ENCODE results near the gene UVSSA.
A peak's percentile ranks its signal among the peaks of the same experiment; 100 is the strongest.
"Not testable (repeated sequence)": the region's sequence is repeated elsewhere in the genome, so short reads cannot be mapped to it uniquely, and the experiment has no call there.

Gene UVSSA

GRCh38 chr4:1331591-1332353, 15.2 kb upstream of the UVSSA start:
- no peak for DNase-seq

DNA sequence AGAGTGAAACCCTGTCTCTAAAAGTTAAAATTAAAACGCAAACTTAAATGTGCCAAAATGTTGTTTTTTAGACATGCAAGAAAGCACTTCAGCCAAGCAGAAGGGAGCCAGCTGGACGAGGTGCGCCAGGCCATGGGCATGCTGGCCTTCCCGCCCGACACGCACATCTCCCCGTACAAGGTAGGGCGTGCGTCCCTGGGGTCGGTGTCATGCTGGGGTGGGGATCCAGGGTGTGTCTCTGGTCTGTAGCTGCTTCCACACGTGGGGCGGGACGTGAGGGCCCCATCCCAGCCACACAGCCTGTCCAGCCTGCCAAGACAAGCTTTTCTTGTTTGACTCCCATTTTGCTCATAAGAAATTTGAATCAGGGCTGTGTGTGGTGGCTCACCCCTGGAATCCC, 14.3 kb upstream of the UVSSA start:
- no peak for DNase-seq

- DNase-seq = no peak
Measured at GRCh38 chr4:1333256-1333655, 13.8 kb upstream of the UVSSA start.

DNA sequence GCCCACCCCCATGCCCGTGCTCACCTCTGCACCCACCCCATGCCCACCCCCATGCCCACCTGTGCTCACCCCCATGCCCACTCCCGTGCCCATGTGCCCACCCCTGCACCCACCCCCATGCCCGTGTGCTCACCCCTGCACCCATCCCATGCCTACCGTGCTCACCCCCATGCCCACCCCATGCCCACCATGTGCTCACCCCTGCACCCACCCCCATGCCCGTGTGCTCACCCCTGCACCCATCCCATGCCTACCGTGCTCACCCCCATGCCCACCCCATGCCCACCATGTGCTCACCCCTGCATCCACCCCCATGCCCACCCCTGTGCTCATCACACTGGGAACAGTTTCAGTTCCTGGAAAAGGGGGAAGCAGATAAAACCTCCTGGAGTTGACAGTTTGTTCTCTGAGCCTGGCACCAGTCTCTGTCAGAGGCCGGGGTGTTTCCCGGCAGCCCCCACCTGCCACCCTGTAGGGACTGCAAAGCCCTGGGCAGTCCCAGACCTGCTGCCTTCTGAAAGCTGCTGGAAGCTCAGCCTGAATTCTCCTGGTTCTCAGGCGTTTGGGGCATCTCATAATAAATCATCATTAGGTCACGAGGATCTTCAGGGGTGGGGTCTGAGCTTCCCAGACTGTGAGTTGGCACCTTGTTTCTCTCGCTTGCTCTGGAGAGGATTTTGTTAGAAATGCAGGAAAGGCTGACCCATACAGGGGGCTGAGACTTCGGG, 13.0 kb upstream of the UVSSA start:
- DNase-seq = not testable (repeated sequence)

DNA sequence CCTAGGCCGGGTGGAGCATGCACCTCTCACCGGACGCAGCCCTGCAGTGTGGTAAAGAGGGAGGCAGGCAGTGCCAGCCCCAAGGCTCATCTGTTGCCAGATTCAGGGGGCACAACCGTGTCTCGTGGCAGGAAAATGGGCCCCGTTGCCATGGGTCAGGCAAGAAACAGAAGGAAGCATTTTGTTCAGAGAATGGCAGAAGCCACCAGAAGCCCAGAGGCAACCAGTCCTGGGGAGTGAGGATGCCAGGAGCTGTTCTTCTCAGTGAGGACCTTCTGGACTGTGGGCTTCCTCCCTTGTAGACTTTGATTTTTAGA, 12.5 kb upstream of the UVSSA start:
- no peak for DNase-seq

DNA sequence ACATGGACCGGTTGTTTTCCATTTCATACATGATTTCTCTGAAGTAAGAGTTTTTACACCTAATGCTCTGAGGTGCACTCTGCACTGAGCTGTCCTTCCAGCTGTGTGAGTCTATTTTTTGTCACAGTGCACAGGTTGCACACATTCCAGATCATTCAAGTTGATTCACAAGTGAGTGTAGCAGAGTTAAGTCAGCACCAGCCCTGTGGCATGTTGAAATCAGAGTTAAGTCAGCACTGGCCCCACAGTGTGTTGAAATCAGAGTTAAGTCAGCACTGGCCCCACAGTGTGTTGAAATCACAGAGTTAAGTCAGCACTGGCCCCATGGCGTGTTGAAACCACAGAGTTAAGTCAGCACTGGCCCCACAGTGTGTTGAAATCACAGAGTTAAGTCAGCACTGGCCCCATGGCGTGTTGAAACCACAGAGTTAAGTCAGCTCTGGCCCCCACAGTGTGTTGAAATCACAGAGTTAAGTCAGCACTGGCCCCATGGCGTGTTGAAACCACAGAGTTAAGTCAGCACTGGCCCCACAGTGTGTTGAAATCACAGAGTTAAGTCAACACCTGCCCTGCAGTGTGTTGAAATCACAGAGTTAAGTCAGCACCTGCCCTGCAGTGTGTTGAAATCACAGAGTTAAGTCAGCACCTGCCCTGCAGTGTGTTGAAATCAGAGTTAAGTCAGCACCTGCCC, 11.7 kb upstream of the UVSSA start:
- DNase-seq = not testable (repeated sequence)

GRCh38 chr4:1336088-1336491, 10.9 kb upstream of the UVSSA start:
- DNase-seq = no peak

DNA sequence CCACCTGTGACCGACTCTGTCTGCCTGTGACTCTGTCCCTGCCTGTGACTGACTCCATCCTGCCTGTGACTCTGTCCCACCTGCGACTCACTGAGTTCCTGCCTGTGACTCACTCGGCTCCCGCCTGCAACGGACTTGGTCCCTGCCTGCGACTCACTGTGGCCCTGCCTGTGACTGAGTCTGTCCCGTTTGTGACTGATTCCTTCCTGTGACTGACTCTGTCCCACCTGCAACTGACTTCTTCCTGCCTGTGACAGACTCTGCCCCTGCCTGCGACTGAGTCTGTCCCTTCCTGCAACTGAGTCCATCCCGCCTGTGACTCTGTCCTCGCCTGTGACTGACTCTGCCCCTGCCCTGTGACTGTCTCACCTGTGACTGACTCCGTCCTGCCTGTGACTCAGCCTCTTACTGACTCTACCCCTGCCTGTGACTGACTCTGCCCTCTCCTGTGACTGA, 9.6 kb upstream of the UVSSA start:
- no peak for DNase-seq

DNA sequence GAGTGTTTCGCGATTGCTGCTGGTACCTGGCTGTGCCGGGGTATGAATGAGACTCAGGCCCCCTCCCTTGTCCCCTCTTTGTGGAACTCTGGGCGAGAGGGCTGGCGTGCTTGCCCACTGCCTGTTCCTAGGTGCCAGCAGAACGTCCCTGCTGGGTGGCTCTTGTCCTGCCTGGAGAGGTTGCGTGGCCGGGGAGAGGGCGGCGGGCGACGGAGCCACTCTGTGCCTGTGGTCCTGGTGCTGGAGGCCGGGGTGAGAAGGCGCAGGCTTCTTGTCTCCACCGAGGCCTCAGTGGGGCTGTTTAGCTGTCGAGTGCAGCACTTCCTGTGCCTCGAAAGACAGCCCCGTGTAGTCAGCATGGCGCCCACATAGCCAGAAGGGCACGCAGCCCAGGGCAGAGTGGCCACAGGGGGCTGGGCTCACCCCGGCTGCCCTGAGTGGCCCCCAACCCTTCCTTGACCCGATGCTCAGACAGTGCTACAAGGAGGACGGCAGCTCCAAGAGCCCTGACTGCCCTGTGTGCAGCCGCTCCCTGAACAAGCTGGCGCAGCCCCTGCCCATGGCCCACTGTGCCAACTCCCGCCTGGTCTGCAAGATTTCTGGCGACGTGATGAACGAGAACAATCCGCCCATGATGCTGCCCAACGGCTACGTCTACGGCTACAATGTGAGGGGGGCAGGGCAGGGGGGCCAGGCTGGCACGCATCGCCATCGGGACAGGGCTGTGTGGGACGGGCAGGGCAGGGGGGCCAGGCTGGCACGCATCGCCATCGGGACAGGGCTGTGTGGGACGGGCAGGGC, 8.9 kb upstream of the UVSSA start:
- no peak for DNase-seq

DNA sequence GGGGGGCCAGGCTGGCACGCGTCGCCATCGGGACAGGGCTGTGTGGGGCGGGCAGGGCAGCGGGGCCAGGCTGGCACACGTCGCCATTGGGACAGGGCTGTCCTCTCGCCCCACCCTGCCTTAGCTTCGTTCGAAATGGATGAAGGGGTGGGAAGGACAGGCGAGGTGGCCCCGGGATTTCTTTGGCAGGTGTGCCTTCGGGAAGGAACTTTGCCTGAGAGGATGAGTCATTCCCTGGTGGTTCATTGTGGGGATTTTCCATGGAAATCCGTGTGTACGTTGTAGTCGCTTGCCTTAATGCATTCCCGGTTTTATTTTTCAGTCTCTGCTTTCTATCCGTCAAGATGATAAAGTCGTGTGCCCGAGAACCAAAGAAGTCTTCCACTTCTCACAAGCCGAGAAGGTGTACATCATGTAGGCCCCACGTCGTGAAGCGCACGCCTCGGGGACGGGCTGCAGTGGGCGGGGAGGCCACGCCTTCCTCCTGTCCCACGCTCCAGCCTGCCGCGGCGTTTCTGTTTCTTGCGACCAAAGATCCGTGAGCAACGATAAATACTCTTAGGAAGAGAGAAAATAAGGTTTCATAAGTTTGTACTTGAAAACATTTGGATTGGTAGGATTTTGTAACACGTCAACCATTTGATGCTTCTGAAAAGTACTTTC, 8.1 kb upstream of the UVSSA start:
- DNase-seq = no peak

DNA sequence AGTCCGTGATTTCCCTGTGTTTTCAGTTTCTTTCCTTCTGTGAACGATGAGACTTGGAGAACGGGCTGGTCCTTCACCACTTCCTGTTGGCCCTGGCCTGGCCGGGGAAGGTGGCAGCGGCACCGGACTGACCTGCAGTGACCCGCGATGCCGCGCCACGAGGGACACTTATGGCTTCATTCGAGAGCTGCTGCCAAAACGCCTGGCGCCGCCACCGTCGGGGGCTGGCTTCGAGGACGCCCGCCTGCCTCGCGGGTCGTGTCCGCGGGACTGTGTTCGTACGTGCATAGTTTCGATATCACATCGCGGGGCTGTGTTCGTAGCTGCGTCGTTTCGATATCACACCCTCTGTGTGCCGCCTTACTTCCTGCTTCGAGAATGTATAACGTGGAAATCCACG, 7.5 kb upstream of the UVSSA start:
- no peak for DNase-seq

DNA sequence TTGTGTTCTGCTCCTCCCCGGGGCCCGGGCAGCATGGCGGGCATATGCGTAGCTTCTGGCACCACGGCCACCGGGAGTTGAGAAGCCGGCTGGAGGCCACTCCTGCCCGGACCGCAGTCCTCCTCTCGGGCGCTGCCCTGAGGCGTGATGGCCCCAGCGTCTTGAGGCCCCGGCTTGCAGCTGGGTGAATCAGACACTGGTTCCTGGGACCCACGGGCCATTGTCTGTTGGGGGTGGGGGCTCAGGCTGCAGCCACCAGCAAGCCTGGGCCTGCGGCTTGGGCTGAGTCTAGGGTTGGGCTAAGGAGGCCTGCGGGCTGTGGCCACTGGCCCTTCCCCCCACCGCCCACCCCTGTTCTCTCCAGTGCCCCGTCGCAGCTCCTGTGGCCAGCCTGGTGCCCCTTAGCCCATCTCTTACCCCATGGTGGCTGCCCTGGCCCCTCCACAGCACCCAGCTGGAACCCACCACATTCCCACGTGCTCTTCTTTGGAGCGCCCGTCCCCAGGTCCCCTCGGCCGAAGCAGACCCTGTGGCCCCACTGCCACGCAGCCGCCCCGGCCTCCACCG, 6.7 kb upstream of the UVSSA start:
- no peak for DNase-seq

GRCh38 chr4:1340861-1341260, 6.1 kb upstream of the UVSSA start:
- DNase-seq = no peak

- no peak for DNase-seq
Measured at GRCh38 chr4:1342003-1342402, 5.0 kb upstream of the UVSSA start.

GRCh38 chr4:1344696-1345095, 2.3 kb upstream of the UVSSA start:
- no peak for DNase-seq

DNA sequence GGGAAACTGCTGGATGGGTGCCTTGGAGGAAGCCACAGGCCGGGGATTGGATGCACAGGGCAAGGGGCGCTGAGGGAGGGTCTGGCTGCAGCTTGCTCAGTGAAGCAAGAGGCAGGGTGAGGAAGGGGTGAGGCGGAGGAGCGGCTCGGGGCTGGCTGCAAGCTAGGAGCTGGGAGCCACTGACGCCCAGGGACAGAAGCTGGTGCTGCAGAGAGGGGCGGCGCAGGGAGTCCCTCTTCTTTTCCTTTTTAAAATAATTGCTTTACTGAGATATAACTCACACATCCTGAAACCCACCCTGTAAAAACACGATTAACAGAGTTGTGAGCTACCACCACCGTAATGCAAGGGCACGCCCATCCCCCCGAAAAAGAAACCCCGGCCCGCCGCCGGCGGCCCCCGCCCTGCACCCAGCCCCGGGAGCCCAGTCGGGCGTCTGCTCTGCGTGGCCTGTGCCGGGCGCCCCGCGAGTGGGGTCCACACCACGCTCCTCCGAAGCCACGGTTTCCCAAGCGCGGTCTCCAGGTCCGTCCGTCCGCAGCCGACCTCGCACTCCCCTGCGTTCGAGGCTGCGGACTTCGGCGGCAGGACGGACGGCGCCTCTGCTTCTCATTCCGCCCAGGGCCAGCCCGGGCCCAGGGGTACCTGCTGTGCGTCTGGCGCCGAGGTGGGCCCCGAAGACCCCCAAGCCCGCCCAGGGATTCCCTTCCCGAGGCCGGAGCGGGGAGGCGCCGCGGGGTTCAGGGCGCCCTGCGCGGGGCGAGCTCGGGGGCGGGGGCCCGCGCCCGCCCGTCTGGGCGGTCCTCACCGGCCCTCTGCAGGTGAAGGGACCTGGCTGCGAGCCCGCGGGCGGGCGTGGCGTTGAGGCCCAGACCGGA, 866 bp upstream of the UVSSA start:
- DNase-seq = peak; percentile 46

DNA sequence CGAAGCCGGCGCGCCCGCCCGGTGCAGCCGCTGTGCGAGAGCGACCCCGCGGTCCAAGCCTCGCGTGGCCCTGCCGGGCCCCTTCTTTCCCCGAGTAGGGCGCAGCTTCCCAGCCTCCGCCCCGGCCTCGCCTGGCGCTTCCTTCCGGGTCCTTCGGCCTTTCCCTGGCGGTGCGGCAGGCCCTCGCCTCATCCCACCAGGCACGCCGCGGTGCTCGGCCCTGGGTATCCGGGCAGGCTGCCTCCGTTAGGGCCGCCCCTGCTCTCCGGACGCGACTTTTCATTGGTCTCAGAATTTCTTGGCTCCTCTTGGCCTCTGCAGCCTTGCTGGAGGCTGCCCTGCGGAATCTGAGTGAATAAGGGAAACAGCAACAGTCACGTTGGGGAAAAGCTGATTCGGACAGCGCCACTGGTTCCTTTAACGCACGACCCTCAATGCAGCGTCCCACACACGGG, 429 bp downstream of the UVSSA start:
- DNase-seq = peak; percentile 62

GRCh38 chr4:1348014-1348513, 1.1 kb downstream of the UVSSA start:
- DNase-seq = no peak

DNA sequence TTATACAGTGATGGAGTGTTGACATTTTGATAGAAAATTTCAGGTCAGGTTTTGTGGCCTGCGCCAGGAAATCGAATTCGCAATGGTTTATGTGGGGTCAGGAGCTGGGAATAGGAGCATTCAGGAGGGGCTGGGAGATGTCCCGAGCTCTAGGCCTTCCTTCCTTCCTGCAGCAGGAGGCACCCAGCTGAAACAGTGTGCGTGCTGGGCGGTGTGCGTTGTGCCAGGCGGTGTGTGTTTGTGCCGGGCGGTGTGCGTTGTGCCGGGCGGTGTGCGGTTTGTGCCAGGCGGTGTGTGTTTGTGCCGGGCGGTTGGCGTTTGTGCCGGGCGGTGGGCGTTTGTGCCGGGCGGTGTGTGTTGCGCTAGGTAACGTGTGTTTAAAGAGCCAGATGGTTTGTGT, 1.7 kb downstream of the UVSSA start:
- DNase-seq = no peak

- DNase-seq = no peak
Measured at GRCh38 chr4:1349359-1350168, 2.6 kb downstream of the UVSSA start.
